CD14-positive monocyte (primary cell): Measurements from ENCODE around the gene ZNF385B. TPM values are rescaled to one million over a fixed set of nuclear protein-coding genes. Genes with fewer than 3 reads are reported as not detected.

Experiments
- DNase-seq, 3 donors: peaks; one replicate each; pipeline ENCODE4 v3.0.0-alpha.2; 2011 to 2022
- H2AFZ ChIP-seq: 2 replicates; pipeline ENCODE4 v1.6.0; 2012; ENCODE audit warnings: mild to moderate bottlenecking, low read depth, low read length, inconsistent platforms; ENCODE audit not compliant: insufficient read depth, poor library complexity, severe bottlenecking
- H3K27ac ChIP-seq, 2 donors: 1 replicate in 1 of 2; 2 replicates in 1 of 2; pipeline ENCODE4 v1.5.1; 2012 to 2013; ENCODE audit warnings: low read length in 2 of 2, control low read depth in 1 of 2, inconsistent platforms in 1 of 2, low read depth in 1 of 2, mild to moderate bottlenecking in 1 of 2
- H3K27me3 ChIP-seq, 2 donors: one replicate each; pipeline versions ENCODE4 v1.6.0 to v1.6.1; 2011 to 2013; ENCODE audit warnings: low read length in 2 of 2; ENCODE audit not compliant: control insufficient read depth in 2 of 2, insufficient read depth in 2 of 2
- H3K36me3 ChIP-seq, 2 donors: replicated peaks in 1 of 2; 1 replicate in 1 of 2; 2 replicates in 1 of 2; pipeline versions ENCODE4 v1.5.1 to v1.6.1; 2012 to 2013; ENCODE audit warnings: low read length in 2 of 2, control low read depth in 1 of 2, inconsistent platforms in 1 of 2, mild to moderate bottlenecking in 1 of 2; ENCODE audit not compliant: insufficient read depth in 2 of 2, control insufficient read depth in 1 of 2
- H3K4me1 ChIP-seq, 2 donors: 1 replicate in 1 of 2; 2 replicates in 1 of 2; pipeline versions ENCODE4 v1.5.1 to v1.6.1; 2012 to 2013; ENCODE audit warnings: low read length in 2 of 2, control low read depth in 1 of 2, inconsistent platforms in 1 of 2, mild to moderate bottlenecking in 1 of 2, moderate library complexity in 1 of 2; ENCODE audit not compliant: insufficient read depth in 2 of 2, control insufficient read depth in 1 of 2
- H3K4me2 ChIP-seq: replicated peaks from 2 replicates; pipeline ENCODE3; 2012; ENCODE audit warnings: low read length, moderate library complexity, mild to moderate bottlenecking; ENCODE audit not compliant: poor library complexity, severe bottlenecking; ENCODE audit errors: extremely low read depth
- H3K4me3 ChIP-seq, 3 experiments: fragments of 200-600 bp in 1 of 3; sonication (generic) in 1 of 3; replicated peaks in 1 of 3; 1 replicate in 2 of 3; 2 replicates in 1 of 3; pipeline ENCODE4 v1.5.1; 2011 to 2013; ENCODE audit warnings: low read length in 3 of 3, mild to moderate bottlenecking in 3 of 3, control low read depth in 2 of 3, low read depth in 2 of 3, inconsistent platforms in 1 of 3, moderate library complexity in 1 of 3
- H3K79me2 ChIP-seq: 2 replicates; pipeline ENCODE4 v1.6.0; 2012; ENCODE audit warnings: mild to moderate bottlenecking, control low read depth, inconsistent platforms, low read length, moderate library complexity; ENCODE audit not compliant: insufficient read depth
- H3K9ac ChIP-seq: 2 replicates; pipeline ENCODE4 v1.6.0; 2017; ENCODE audit warnings: low read length, mild to moderate bottlenecking; ENCODE audit not compliant: insufficient read depth, poor library complexity, severe bottlenecking
- H3K9me3 ChIP-seq, 2 donors: replicated peaks in 1 of 2; 1 replicate in 1 of 2; 2 replicates in 1 of 2; pipeline versions ENCODE4 v1.5.1 to v1.6.1; 2012 to 2013; ENCODE audit warnings: low read length in 2 of 2, control low read depth in 1 of 2; ENCODE audit not compliant: control insufficient read depth in 1 of 2, insufficient read depth in 1 of 2
- H4K20me1 ChIP-seq: 2 replicates; pipeline ENCODE4 v1.6.0; 2012; ENCODE audit warnings: mild to moderate bottlenecking, low read length, control low read depth, moderate library complexity; ENCODE audit not compliant: insufficient read depth
- H3K27ac Mint-ChIP-seq, 7 donors: one replicate each; pipeline ENCODE4 v1.8.0; 2020; ENCODE audit warnings: mild to moderate bottlenecking in 7 of 7, mixed read lengths in 7 of 7, moderate library complexity in 6 of 7, inconsistent platforms in 2 of 7
- H3K27me3 Mint-ChIP-seq, 3 donors: one replicate each; pipeline ENCODE4 v1.8.0; 2021 to 2022; ENCODE audit warnings: low read depth in 3 of 3, mild to moderate bottlenecking in 3 of 3, mixed read lengths in 3 of 3, moderate library complexity in 3 of 3, inconsistent platforms in 1 of 3
- H3K36me3 Mint-ChIP-seq, 2 donors: one replicate each; pipeline ENCODE4 v1.8.0; 2020; ENCODE audit warnings: mixed read lengths in 2 of 2, inconsistent platforms in 1 of 2, mild to moderate bottlenecking in 1 of 2
- H3K4me1 Mint-ChIP-seq: one replicate; pipeline ENCODE4 v1.8.0; 2020; ENCODE audit warnings: mild to moderate bottlenecking, mixed read lengths
- H3K4me3 Mint-ChIP-seq, 2 donors: one replicate each; pipeline ENCODE4 v1.8.0; 2020; ENCODE audit warnings: mild to moderate bottlenecking in 2 of 2, mixed read lengths in 2 of 2, moderate library complexity in 1 of 2
- H3K9me3 Mint-ChIP-seq, 7 donors: one replicate each; pipeline ENCODE4 v1.8.0; 2020 to 2022; ENCODE audit warnings: mixed read lengths in 7 of 7, mild to moderate bottlenecking in 6 of 7, moderate library complexity in 6 of 7, inconsistent platforms in 2 of 7
- CTCF ChIP-seq: fragments of 200-600 bp; IDR thresholded peaks from one replicate; pipeline ENCODE4 v1.8.0; 2022; ENCODE audit warnings: antibody characterized with exemption, mild to moderate bottlenecking
- WGBS: methylation state at CpG from one replicate; pipeline ENCODE4 v1.1.5; 2013; ENCODE audit warnings: missing lambda C conversion rate; ENCODE audit not compliant: insufficient coverage; 5-methylcytosine and 5-hydroxymethylcytosine counted together
- intact Hi-C, 2 donors: fragments of 100-400 bp; cut with micrococcal nuclease; formaldehyde crosslinking; loops; one replicate each; pipeline versions ENCODE4 v1.15.0 to v1.15.1; 2023
- polyA plus RNA-seq, 3 donors: library from polyadenylated mRNA; depleted of rRNA in 1 of 3; unstranded in 2 of 3; stranded (reverse) in 1 of 3; fragments of 300-500 nt in 2 of 3; fragments of >200 nt in 1 of 3; fragmentation: Illumina TruSeq in 2 of 3; gene quantifications; 1 replicate in 2 of 3; 2 replicates in 1 of 3; pipeline ENCODE4 v1.2.3, GENCODE V29; 2012 to 2021

ZNF385B gene
- polyA plus RNA-seq, 3 donors: not detected

- H3K27me3 ChIP-seq: no peaks in the 10 kb centered on the region
- no peak overlapping the region for H2AFZ ChIP-seq
- H3K4me1 ChIP-seq: no peaks in the 10 kb centered on the region
- no peak overlapping the region for H3K9ac ChIP-seq
- no peak for DNase-seq
- TF ChIP-seq CTCF: no peak
- H4K20me1 ChIP-seq: no peaks in the 10 kb centered on the region
- intact Hi-C loops: no loop called here
- H3K36me3 Mint-ChIP-seq: no peaks in the 10 kb centered on the region
- H3K9me3 ChIP-seq: no peaks in the 10 kb centered on the region
- no peaks in the 10 kb centered on the region for H3K36me3 ChIP-seq
- no CpG with 5 or more reads among the region's 1 CpG for WGBS
- no peak overlapping the region for H3K4me2 ChIP-seq
- peaks cover 2 to 4% (median 3%) of the 10 kb centered on the region in 7 donors for H3K9me3 Mint-ChIP-seq
- peaks cover 0 to 1% (median 0%) of the 10 kb centered on the region in 3 donors for H3K27me3 Mint-ChIP-seq
- no peak overlapping the region for H3K27ac Mint-ChIP-seq
- no peak overlapping the region for H3K27ac ChIP-seq
- H3K4me3 ChIP-seq: no peak overlapping the region
- no peak overlapping the region for H3K4me3 Mint-ChIP-seq
- no peaks in the 10 kb centered on the region for H3K79me2 ChIP-seq
- no peaks in the 10 kb centered on the region for H3K4me1 Mint-ChIP-seq
These were observed 393.5 kb downstream of the ZNF385B start for GRCh38 chr2:179467960-179468359.

GRCh38 chr2:179467111-179467510, 394.3 kb downstream of the ZNF385B start:
- Mint-ChIP-seq H3K27ac (no peak overlapping the region), H3K9me3 (peaks cover 2 to 4% (median 3%) of the 10 kb centered on the region in 7 donors), H3K4me1 (no peaks in the 10 kb centered on the region), H3K4me3 (no peak overlapping the region), H3K27me3 (peaks cover 0 to 1% (median 0%) of the 10 kb centered on the region in 3 donors), H3K36me3 (no peaks in the 10 kb centered on the region)
- no peak overlapping the region for H3K4me3 ChIP-seq
- H3K9ac ChIP-seq: no peak overlapping the region
- H3K27me3 ChIP-seq: no peaks in the 10 kb centered on the region
- H3K4me1 ChIP-seq: no peaks in the 10 kb centered on the region
- no peaks in the 10 kb centered on the region for H3K36me3 ChIP-seq
- intact Hi-C loops: no loop called here
- H3K79me2 ChIP-seq: no peaks in the 10 kb centered on the region
- no peak overlapping the region for H3K27ac ChIP-seq
- DNase-seq: no peak
- no peak overlapping the region for H3K4me2 ChIP-seq
- no peaks in the 10 kb centered on the region for H4K20me1 ChIP-seq
- H2AFZ ChIP-seq: no peak overlapping the region
- H3K9me3 ChIP-seq: no peaks in the 10 kb centered on the region
- TF ChIP-seq CTCF: no peak
